GM12878 (cell line): ENCODE measurements around the gene ATF6. TPM values are rescaled to one million over a fixed set of nuclear protein-coding genes. Genes with fewer than 3 reads are reported as not detected.

ENCODE experiments used
- ATAC-seq: fragments of 200-7000 bp; cut with Tn5 transposase; 3 replicates; pipeline ENCODE4 v1.9.1; 2020; ENCODE audit warnings: mild to moderate bottlenecking, moderate library complexity
- BruUV-seq: library from RNA; stranded (reverse); fragments of 400-500 nt; replicated peaks from 2 replicates; lab custom pipeline; 2021; lab: Mats Ljungman, UMichigan
- CTCF ChIA-PET: fragments of 300-600 bp; sonication (Branson Sonifier 250); formaldehyde crosslinking; extraction: SDS; loops from one replicate; lab custom pipeline; 2021; ENCODE audit warnings: inconsistent platforms; lab: Yijun Ruan, JAX
- POLR2A ChIA-PET: fragments of 350-600 bp; formaldehyde crosslinking; extraction: SDS; loops from one replicate; lab custom pipeline; 2021; ENCODE audit warnings: inconsistent platforms; lab: Charles Lee
- RAD21 ChIA-PET: fragments of 300-600 bp; sonication (Branson Sonifier 250); formaldehyde crosslinking; loops from one replicate; lab custom pipeline; 2023; ENCODE audit warnings: antibody characterized with exemption; ENCODE audit not compliant: unreplicated experiment; lab: Charles Lee
- SMC1A ChIA-PET: fragments of 300-600 bp; sonication (Branson Sonifier 250); formaldehyde crosslinking; loops from one replicate; lab custom pipeline; 2023; ENCODE audit not compliant: unreplicated experiment, uncharacterized antibody; lab: Charles Lee
- DNase-seq: peaks from one replicate; pipeline ENCODE4 v3.0.0-alpha.2; 2011; ENCODE audit warnings: low read depth, low spot score
- FAIRE-seq: peaks from 3 replicates; lab custom pipeline; 2011; peaks lifted over from hg19 to GRCh38; lab: Jason Lieb, UNC
- H2AFZ ChIP-seq: 2 replicates; pipeline ENCODE4 v1.6.0; 2011; ENCODE audit warnings: low read depth, low read length, control low read depth; ENCODE audit not compliant: control insufficient read depth
- H3K27ac ChIP-seq: 2 replicates; pipeline ENCODE4 v1.5.1; 2011; ENCODE audit warnings: control low read depth; ENCODE audit not compliant: control insufficient read depth, insufficient read depth
- H3K27me3 ChIP-seq, 2 experiments: replicated peaks in 1 of 2; 2 replicates each; pipeline versions ENCODE4 v1.6.0 to v1.6.1; 2011; ENCODE audit warnings: low read length in 1 of 2; ENCODE audit not compliant: control insufficient read depth in 2 of 2, insufficient read depth in 2 of 2
- H3K36me3 ChIP-seq, 2 experiments: 2 replicates each; pipeline ENCODE4 v1.5.1; 2011; ENCODE audit warnings: low read length in 1 of 2; ENCODE audit not compliant: control insufficient read depth in 2 of 2, insufficient read depth in 2 of 2
- H3K4me1 ChIP-seq: 2 replicates; pipeline ENCODE4 v1.6.1; 2011; ENCODE audit warnings: mild to moderate bottlenecking, low read length, moderate library complexity, mixed read lengths; ENCODE audit not compliant: control insufficient read depth, insufficient read depth
- H3K4me2 ChIP-seq: 2 replicates; pipeline ENCODE4 v1.6.0; 2011; ENCODE audit warnings: control low read depth; ENCODE audit not compliant: control insufficient read depth, insufficient read depth
- H3K4me3 ChIP-seq: fragments of 200-600 bp; sonication (generic); 2 replicates; pipeline ENCODE4 v1.5.1; 2016
- H3K79me2 ChIP-seq: 2 replicates; pipeline ENCODE4 v1.6.0; 2011; ENCODE audit warnings: low read length; ENCODE audit not compliant: control insufficient read depth, insufficient read depth
- H3K9ac ChIP-seq: 2 replicates; pipeline ENCODE4 v1.8.0; 2011; ENCODE audit warnings: low read length, control low read depth, mixed read lengths; ENCODE audit not compliant: control insufficient read depth, insufficient read depth
- H3K9me3 ChIP-seq: replicated peaks from 3 replicates; pipeline ENCODE4 v1.5.1; 2011; ENCODE audit warnings: mild to moderate bottlenecking, low read length; ENCODE audit not compliant: control insufficient read depth, insufficient read depth
- H4K20me1 ChIP-seq: 2 replicates; pipeline ENCODE4 v1.6.0; 2011; ENCODE audit not compliant: control insufficient read depth, insufficient read depth
- ATF2 ChIP-seq: IDR thresholded peaks from 2 replicates; pipeline ENCODE4 v1.6.1; 2012; ENCODE audit warnings: low read length, inconsistent platforms
- EP300 ChIP-seq, 2 experiments: fragments of 150-350 bp in 1 of 2; IDR thresholded peaks; 2 replicates each; pipeline ENCODE4 v1.6.1; 2011 to 2012; ENCODE audit warnings: low read depth in 2 of 2, low read length in 2 of 2, borderline replicate concordance in 1 of 2, improper control_type of control experiment in 1 of 2, inconsistent platforms in 1 of 2; ENCODE audit not compliant: control insufficient read depth in 1 of 2
- NKRF ChIP-seq: fragments of 450-650 bp; conservative IDR thresholded peaks from 2 replicates; pipeline ENCODE4 v1.6.1; 2017; ENCODE audit warnings: mild to moderate bottlenecking, moderate library complexity
- REST ChIP-seq: IDR thresholded peaks from 2 replicates; pipeline ENCODE4 v1.6.1; 2012; ENCODE audit warnings: mild to moderate bottlenecking, low read depth, low read length
- SPI1 ChIP-seq: IDR thresholded peaks from 2 replicates; pipeline ENCODE4 v1.6.1; 2011; ENCODE audit warnings: low read depth, mild to moderate bottlenecking, low read length, moderate library complexity, borderline replicate concordance; ENCODE audit not compliant: insufficient read depth
- TCF12 ChIP-seq: IDR thresholded peaks from 2 replicates; pipeline ENCODE4 v1.6.1; 2011; ENCODE audit warnings: low read depth, mild to moderate bottlenecking, low read length
- ZSCAN29 ChIP-seq: fragments of 450-650 bp; IDR thresholded peaks from 2 replicates; pipeline ENCODE4 v1.6.1; 2017; ENCODE audit warnings: mild to moderate bottlenecking, moderate library complexity
- WGBS: methylation state at CpG from one replicate; pipeline ENCODE4 v1.1.6; 2016; ENCODE audit warnings: low lambda C conversion rate; ENCODE audit not compliant: insufficient replicate concordance, insufficient coverage; ENCODE audit errors: missing lambda C conversion rate; 5-methylcytosine and 5-hydroxymethylcytosine counted together
- in situ Hi-C: fragments of 300-500 bp; cut with MboI; formaldehyde crosslinking; loops from 9 replicates; pipeline ENCODE4 v1.14.3; 2018; ENCODE audit warnings: mixed read lengths
- intact Hi-C: fragments of 100-400 bp; cut with micrococcal nuclease; formaldehyde crosslinking; loops from one replicate; pipeline ENCODE4 v1.14.2; 2022; ENCODE audit not compliant: unreplicated experiment
- polyA plus RNA-seq, 11 experiments: library from polyadenylated mRNA; depleted of rRNA in 4 of 11; unstranded in 6 of 11; stranded (reverse) in 5 of 11; fragments of >200 nt; fragmentation: Nextera tagmentation in 4 of 11; fragmentation: Illumina TruSeq in 1 of 11; extraction: Ambion mirVana in 4 of 11; extraction: Trizol in 1 of 11; gene quantifications; 1 replicate in 1 of 11; 2 replicates in 10 of 11; pipeline versions ENCODE4 v1.2.1 to v1.2.3, GENCODE V29; 2011 to 2016; ENCODE audit warnings: inconsistent platforms in 2 of 11, missing spikeins in 2 of 11, low read depth in 1 of 11
- total RNA-seq, 4 experiments: library from RNA; depleted of rRNA in 3 of 4; stranded (reverse); fragments of >200 nt in 3 of 4; fragmentation: Illumina TruSeq in 1 of 4; extraction: Trizol in 1 of 4; gene quantifications; 2 replicates each; pipeline versions ENCODE4 v1.2.1 to v1.2.3, GENCODE V29; 2013 to 2021

The ATF6 gene
- total and polyA plus RNA-seq, 10 of the 15 experiments (the other 5 are each of a cell fraction or from before 2014, with no cell fraction given): 7.8 to 24.3 (median 14.7) TPM

- BruUV-seq: no TSS peak
- Histone ChIP-seq H4K20me1 (no peaks in the 10 kb centered on the region), H3K36me3 (peaks cover 3 to 11% of the 10 kb centered on the region in 2 experiments; a peak in 2 of 4 replicates), H3K27me3 (no peaks in the 10 kb centered on the region), H2AFZ (no peak overlapping the region), H3K79me2 (no peaks in the 10 kb centered on the region), H3K9me3 (no peaks in the 10 kb centered on the region; the same call in 2 of the 3 replicates), H3K4me1 (no peaks in the 10 kb centered on the region), H3K4me2 (no peak overlapping the region), H3K27ac (no peak overlapping the region), H3K4me3 (no peak overlapping the region), H3K9ac (no peak overlapping the region)
- no peak for DNase-seq
- ChIA-PET RAD21 (no interaction called here), CTCF (interaction anchor here (2.1 kb wide), 1 partner anchor 33 kb away, joined by 6 read pairs; no protein-coding TSS in a partner anchor), POLR2A (no interaction called here), SMC1A (interaction anchor here (0.6 to 1.5 kb wide), 4 partner anchors 13 to 33 kb away, joined by 3 to 6 read pairs (median 4); no protein-coding TSS in a partner anchor)
- intact Hi-C loops (no loop called here), in situ Hi-C loops (no loop called here)
- ATAC-seq: no peak
- WGBS: 97% methylated on average over 4 of the region's 4 CpGs
- no peak for TF ChIP-seq ZSCAN29
- no peak for TF ChIP-seq SPI1
- no peak for FAIRE-seq
Measured at GRCh38 chr1:161825831-161826230, 59.7 kb downstream of the ATF6 start.

GRCh38 chr1:161826478-161826877, 60.4 kb downstream of the ATF6 start:
- FAIRE-seq (no peak), ATAC-seq (no peak), DNase-seq (no peak)
- Histone ChIP-seq H4K20me1 (no peaks in the 10 kb centered on the region), H3K79me2 (no peaks in the 10 kb centered on the region), H3K36me3 (peaks cover 3 to 8% of the 10 kb centered on the region in 2 experiments; a peak in 2 of 4 replicates), H2AFZ (no peak overlapping the region), H3K27ac (no peak overlapping the region), H3K4me2 (no peak overlapping the region), H3K9me3 (no peaks in the 10 kb centered on the region; the same call in 2 of the 3 replicates), H3K27me3 (no peaks in the 10 kb centered on the region), H3K4me3 (no peak overlapping the region), H3K9ac (no peak overlapping the region), H3K4me1 (no peaks in the 10 kb centered on the region)
- intact Hi-C loops (no loop called here), in situ Hi-C loops (no loop called here)
- BruUV-seq: no TSS peak
- WGBS: 97% methylated on average over 2 of the region's 2 CpGs
- ChIA-PET CTCF (interaction anchor here (2.1 kb wide), 1 partner anchor 34 kb away, joined by 6 read pairs; no protein-coding TSS in a partner anchor), RAD21 (no interaction called here), POLR2A (no interaction called here), SMC1A (interaction anchor here (0.6 to 1.5 kb wide), 4 partner anchors 13 to 34 kb away, joined by 3 to 6 read pairs (median 4); no protein-coding TSS in a partner anchor)
- no peak for TF ChIP-seq REST
- TF ChIP-seq ATF2: no peak
- no peak for TF ChIP-seq TCF12
- TF ChIP-seq EP300 (IDR thresholded peaks at IDR 0.05; ENCODE audit: borderline replicate concordance in 1 of 2, control insufficient read depth in 1 of 2, low read depth in 2 of 2, low read length in 2 of 2): no peak
- TF ChIP-seq NKRF: no peak
